ENCODE data around the gene CAB39.

The CAB39 gene

GRCh38 chr2:230864605-230865306 lies 152.1 kb downstream of the CAB39 start, which contains the start of gene ITM2C:
Gene ITM2C, plus strand, starts transcription at chr2:230864942. Its CDS starts 84 bp downstream, at chr2:230865026.
- peak; percentile 76 for DNase-seq

- no peak for DNase-seq
These were observed 152.7 kb downstream of the CAB39 start for GRCh38 chr2:230865307-230865765.

GRCh38 chr2:230865766-230866755 lies 153.4 kb downstream of the CAB39 start:
- DNase-seq = peak; percentile 37

- DNase-seq = peak; percentile 75
These were observed 154.3 kb downstream of the CAB39 start for GRCh38 chr2:230866756-230867523.

- no peak for DNase-seq
These were observed 155.7 kb downstream of the CAB39 start for GRCh38 chr2:230868161-230868946.

GRCh38 chr2:230868947-230869913 lies 156.6 kb downstream of the CAB39 start:
- DNase-seq = no peak

GRCh38 chr2:230869914-230870543 lies 157.4 kb downstream of the CAB39 start:
- DNase-seq = no peak

All from CD4-positive, alpha-beta T cell treated with Interleukin-10 for 1 hour (primary cell).